Measurements from ENCODE around the gene ZSWIM8.
"Not testable (repeated sequence)": the region's sequence is repeated elsewhere in the genome, so short reads cannot be mapped to it uniquely, and the experiment has no call there.

The ZSWIM8 gene

DNA sequence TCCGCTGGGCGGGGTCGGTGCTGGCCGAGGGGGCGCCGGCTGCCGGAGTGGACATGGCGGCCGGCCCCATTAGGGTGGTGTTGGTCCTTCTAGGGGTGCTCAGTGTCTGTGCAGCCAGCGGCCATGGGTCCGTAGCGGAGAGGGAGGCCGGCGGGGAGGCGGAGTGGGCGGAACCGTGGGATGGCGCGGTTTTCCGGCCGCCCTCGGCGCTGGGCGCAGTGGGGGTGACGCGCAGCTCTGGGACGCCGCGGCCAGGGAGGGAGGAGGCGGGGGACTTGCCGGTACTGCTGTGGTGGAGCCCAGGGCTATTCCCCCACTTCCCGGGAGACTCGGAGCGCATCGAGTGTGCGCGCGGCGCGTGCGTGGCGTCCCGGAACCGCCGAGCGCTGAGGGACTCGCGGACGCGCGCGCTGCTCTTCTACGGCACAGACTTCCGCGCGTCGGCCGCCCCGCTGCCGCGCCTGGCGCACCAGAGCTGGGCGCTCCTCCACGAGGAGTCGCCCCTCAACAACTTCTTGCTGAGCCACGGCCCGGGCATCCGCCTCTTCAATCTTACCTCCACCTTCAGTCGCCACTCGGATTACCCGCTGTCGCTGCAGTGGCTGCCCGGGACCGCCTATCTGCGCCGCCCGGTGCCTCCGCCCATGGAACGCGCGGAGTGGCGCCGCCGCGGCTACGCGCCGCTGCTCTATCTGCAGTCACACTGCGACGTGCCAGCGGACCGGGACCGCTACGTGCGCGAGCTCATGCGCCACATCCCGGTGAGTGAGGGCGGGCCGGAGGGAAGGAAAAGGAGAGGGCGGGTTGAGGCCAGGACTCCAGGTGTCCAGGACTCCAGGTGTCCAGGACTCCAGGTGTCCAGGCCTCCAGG is 12.9 kb upstream of the ZSWIM8 start:
- DNase-seq (ENCODE audit: low spot score): peak; percentile 83

DNA sequence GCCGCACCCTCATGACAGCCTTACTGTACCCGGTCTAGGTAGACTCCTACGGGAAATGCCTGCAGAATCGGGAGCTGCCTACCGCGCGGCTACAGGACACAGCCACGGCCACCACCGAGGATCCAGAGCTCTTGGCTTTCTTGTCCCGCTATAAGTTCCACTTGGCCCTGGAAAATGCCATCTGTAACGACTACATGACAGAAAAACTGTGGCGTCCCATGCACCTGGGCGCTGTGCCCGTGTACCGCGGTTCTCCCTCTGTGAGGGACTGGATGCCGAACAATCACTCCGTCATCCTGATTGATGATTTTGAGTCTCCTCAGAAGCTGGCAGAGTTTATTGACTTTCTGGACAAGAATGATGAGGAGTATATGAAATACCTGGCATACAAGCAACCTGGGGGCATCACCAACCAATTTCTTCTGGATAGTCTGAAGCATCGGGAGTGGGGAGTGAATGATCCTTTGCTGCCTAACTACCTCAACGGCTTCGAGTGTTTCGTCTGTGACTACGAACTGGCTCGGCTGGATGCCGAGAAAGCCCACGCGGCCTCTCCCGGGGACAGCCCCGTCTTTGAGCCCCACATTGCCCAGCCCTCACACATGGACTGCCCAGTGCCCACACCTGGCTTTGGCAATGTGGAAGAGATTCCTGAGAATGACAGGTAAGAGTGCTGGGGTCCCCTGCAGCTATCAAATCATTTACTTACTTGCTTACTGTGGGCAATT is 12.1 kb upstream of the ZSWIM8 start:
- no peak for DNase-seq (ENCODE audit: low spot score)

DNA sequence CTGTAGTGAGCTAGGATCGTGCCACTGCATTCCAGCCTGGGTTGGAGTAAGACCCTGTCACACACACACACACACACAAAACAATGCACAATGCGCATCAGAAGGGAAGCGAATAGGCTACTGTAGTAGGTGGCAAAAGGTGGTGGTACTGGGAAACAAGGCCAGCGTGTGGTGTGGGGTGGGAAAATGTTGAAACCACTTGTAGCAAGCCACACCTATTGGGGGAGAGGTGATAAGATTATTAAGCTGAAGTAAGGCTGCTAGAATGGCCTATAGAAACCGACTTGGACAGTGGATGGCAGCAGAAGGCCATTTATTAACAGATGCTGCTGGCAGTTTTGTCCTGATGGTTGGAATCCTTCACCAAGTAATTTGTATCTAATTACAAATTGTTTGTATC is 10.8 kb upstream of the ZSWIM8 start:
- peak; percentile 57 for DNase-seq (ENCODE audit: low spot score)

DNA sequence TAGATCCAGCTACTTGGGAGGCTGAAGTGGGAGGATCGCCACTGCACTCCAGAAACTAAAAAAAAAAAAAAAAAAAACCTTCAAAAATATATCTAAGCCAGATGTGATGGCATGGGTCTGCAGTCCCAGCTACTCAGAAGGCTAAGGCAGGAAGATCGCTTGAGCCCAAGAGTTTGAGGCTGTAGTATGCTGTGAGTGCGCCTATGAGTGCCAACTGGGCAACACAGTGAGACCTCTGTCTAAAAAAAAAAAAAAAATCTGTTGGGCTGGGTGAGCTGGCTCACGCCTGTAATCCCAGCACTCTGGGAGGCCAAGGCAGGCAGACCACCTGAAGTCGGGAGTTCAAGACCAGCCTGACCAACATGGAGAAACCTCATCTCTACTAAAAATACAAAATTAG is 6.4 kb upstream of the ZSWIM8 start:
- DNase-seq (ENCODE audit: low spot score): no peak

DNA sequence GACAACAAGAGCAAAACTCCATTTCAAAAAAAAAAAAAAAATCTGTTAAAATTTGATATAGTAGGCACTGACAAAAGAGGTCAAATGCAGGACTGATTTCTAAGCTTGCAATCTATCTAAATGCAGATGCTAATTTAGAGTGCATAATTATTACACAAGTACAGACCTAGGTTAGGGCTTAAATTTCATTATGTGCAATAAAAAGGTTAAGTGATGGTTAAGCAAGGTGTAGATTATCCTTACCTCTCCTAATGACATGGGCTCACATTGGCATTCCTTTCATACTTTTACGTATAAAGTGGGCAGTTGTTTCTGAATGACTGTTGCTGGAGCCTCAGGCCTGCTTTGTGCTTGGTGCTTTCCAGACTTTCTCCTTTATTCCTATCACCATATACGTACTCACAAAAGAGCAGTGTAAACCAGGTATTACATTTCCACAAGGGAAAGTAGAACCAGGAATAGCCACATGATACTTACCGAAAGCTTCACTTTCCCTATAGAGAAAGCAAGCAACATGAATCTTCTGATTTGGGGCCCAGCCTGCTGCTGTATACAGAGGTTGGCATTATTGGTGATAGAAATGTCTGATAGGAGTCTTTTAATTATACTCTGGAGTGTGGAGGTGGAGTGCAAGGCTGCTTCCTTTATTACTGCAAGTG is 5.7 kb upstream of the ZSWIM8 start:
- no peak for DNase-seq (ENCODE audit: low spot score)

DNA sequence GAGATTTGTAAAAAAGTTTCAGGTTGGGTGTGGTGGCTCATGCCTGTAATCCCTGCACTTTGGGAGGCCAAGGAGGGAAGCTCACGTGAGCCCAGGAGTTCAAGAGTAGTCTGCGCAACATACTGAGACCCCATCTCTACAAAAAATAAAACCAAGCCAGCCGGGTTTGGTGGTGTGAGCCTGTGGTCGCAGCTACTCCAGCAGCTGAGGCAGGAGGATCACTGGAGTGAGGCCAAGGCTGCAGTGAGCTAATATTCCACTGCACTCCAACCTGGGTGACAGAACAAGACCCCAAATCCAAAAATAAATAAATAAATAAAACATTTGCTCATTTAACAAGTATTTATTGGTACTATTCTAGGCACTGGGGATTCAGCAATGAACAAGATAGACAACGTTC is 5.1 kb upstream of the ZSWIM8 start:
- no peak for DNase-seq (ENCODE audit: low spot score)

DNA sequence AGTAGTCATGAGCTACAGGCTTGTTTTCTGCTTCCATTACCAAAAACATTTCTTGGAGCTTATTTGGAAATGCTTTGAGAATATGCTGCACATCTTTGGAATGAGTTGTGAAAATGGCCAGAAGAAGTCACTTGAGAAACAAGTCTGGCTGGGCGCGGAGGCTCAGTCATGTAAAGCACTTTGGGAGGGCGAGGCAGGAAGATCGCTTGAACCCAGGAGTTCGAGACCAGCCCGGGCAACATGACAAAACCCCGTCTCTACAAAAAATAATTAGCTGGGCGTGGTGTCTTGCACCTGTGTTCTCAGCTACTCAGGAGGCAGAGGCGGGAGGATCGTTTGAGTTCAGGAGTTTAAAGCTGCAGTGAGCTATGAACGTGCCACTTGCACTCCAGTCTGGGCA is 4.4 kb upstream of the ZSWIM8 start:
- DNase-seq (ENCODE audit: low spot score): no peak

DNA sequence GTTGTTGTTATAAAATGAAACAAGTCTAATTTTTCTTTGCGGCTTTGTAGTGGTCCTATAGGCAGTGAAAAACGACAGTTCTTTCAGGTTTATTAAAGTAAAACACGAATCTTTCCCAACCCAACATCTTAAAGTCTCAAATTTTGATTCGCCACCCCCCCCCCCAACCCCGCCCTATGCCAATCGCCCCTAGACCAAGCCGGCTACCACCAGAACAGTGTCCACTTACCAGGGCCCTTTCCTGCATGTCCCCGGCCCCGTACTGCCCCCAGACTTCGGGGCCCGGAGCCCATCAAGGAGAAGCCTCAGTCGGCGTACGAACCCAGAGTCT is 3.9 kb upstream of the ZSWIM8 start:
- no peak for DNase-seq (ENCODE audit: low spot score)

DNA sequence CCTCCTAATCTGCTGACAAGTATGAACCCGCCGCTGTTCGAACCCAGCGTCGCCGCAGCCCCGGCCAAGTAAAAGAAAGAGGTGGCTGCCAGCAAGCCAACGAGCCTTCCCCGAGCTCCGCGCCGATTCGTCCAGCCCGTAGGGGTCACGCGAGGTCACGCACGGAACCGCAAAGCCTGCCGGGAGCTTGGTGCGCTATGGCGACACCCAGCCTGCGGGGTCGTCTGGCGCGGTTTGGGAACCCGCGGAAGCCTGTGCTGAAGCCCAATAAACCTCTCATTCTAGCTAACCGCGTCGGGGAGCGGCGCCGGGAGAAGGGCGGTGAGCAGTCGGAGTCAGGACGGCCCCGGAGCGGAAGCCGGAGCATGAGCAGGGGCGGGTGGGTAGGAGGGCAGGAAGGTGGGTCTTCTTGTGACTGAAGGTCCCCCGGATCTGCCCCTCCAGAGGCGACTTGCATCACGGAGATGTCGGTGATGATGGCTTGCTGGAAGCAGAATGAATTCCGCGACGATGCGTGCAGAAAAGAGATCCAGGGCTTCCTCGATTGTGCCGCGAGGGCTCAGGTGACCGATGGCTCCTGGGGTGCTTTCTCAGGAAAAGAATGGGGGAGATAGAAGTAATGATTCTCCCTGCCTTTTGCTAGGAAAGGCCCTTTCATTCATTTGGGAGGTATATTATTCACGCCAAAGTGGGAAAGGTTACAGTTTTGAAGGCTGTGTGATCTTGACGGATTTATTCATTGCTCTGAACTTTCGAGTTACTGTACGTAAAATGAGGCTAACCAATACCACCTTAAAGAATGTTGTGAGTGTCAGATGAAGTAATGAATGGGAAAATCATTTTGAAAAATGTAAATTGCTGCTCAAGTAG is 3.3 kb upstream of the ZSWIM8 start, which contains the start of gene CHCHD1:
TSS of gene CHCHD1 (plus strand) at position 170 of the 870 bp plus-strand sequence. CDS start at position 198, 28 bp downstream.
- peak; percentile 86 for DNase-seq (ENCODE audit: low spot score)

DNA sequence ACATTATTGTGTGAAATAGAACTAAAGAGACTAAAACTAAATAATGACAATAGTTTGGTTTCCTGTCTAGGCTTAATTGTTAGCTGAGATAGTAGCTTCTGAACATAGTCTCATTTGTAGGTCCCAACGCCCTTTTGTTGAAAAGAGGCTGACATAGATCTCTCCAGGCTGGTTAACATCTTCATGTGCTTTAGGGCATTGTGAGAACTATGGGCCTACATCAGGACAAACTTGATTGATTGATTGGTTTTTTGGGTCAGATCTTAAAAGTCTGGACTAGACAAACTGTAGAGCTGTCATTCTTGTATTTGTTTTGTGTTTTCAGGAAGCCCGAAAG is 2.7 kb upstream of the ZSWIM8 start:
- no peak for DNase-seq (ENCODE audit: low spot score)

DNA sequence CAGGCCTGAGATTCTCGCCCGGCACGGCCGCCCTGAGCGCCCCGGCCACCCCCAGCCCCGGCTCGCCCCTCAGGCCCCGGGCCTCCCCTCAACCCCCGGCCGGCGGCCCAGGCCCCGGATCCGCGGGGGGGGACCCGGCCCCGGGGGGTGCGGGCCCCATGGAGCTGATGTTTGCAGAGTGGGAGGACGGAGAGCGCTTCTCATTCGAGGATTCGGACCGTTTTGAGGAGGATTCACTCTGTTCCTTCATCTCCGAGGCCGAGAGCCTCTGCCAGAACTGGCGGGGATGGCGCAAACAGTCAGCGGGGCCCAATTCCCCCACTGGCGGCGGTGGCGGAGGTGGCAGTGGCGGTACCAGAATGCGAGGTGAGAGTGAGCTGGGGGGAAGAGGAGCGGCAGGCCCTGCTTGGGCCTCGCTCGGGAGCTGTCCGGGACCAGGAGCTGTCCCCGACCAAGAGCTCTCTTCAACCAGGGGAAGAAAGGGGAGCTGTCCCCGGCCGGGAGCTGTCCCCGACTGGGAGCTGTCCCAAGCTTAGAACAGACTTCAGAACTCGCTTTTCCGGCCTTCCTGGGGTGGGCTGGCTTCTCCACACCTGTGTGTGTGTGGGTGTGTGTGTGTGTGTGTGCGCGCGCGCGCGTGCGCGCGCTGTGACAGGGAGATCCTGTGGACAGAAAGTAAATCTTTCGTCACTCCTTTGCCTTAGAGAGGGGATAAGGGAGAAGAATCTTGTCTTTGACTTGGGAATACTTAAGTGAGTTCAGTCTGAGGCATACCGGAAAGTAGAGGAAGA is 510 bp downstream of the ZSWIM8 start:
- DNase-seq (ENCODE audit: low spot score): peak; percentile 25

DNA sequence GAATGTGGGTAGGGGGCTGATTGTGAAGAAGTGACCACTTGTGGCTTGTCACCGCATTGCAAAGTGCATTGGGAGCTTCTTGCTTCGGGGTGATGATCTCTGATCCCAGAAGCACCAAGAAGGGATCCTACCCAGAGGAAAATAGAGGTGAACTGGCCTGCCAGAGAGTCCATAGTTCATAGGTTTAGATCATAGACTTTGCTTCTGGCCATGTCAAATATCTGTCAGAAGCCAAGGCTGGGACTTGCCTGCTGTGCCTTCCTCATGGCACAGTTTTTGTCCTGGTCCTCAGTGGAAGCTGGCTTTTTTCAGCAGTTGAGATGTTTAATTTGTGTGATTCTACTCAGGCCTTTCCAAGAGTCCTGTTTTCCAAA is 1.1 kb downstream of the ZSWIM8 start:
- no peak for DNase-seq (ENCODE audit: low spot score)

DNA sequence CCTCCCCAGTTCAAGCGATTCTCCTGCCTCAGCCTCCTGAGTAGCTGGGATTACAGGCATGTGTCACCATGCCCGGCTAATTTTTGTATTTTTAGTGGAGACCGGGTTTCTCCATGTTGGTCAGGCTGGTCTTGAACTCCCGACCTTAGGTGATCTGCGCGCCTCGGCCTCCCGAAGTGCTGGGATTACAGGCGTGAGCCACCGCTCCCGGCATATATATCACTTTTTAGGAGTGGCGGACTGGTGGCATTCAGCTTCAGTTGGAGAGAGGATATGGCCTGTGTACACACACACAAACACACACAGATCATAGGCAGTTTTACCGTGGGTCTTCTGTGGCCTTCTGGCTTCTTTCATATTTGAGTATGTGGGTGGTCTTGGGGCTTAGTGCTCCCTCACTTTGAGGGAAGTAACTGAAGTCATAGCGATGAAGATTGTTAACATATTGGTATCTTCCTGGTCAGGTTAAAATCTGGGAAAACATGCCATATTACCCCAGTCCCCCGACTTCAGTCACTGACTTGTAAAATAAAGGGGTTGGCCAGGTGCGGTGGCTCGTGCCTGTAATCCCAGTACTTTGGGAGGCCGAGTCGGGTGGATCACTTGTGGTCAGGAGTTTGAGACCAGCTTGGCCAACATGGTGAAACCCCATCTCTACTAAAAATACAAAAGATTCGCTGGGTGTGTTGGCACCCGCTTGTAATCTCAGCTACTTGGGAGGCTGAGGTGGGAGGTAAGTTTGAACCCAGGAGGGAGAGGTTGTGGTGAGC is 1.8 kb downstream of the ZSWIM8 start:
- DNase-seq (ENCODE audit: low spot score): not testable (repeated sequence)

DNA sequence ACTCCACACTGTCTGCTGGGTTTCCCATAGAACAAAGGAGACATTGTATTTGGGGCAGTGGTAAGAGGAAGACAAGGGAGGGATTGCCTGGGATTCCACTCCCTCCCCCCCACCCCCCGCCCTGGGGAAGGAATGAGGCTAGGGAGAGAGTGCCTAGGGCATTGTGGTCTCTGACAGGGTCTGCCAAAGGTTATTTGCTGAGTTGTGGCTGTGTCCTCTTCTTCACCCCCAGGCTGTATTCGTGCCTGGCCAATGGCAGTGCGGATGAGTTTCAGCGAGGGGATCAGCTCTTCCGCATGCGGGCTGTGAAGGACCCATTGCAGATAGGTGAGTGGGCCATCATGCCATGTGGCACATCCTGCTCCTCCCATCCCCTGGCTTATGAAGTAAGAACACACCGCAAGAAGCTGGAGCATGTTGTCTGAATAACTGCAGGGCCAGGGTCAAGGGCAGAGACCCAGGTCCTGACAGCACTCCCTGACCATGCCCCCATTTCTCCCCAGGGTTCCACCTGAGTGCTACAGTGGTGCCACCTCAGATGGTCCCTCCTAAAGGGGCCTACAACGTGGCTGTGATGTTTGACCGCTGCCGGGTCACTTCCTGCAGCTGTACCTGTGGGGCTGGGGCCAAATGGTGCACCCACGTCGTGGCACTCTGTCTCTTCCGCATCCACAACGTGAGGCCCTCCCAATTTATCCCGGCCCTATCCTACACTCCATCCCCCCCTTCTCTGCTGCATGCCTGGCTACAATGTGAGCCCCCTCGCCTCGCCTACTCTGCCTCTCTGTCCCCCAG is 3.7 kb downstream of the ZSWIM8 start:
- no peak for DNase-seq (ENCODE audit: low spot score)

DNA sequence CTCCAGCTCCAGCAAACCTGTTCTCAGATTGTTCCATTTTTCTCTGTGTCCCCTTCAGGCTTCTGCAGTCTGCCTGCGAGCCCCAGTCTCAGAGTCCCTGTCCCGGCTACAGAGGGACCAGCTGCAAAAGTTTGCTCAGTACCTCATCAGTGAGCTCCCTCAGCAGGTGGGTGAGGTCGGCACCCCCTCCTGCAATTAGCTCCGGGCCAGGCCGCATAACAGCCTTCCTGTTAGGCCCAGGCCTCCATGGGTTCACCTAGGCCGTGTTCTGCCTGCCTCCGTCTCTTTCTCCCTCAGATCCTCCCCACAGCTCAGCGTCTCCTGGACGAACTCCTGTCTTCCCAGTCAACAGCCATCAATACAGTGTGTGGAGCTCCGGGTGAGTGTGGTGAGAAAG is 4.3 kb downstream of the ZSWIM8 start:
- no peak for DNase-seq (ENCODE audit: low spot score)

DNA sequence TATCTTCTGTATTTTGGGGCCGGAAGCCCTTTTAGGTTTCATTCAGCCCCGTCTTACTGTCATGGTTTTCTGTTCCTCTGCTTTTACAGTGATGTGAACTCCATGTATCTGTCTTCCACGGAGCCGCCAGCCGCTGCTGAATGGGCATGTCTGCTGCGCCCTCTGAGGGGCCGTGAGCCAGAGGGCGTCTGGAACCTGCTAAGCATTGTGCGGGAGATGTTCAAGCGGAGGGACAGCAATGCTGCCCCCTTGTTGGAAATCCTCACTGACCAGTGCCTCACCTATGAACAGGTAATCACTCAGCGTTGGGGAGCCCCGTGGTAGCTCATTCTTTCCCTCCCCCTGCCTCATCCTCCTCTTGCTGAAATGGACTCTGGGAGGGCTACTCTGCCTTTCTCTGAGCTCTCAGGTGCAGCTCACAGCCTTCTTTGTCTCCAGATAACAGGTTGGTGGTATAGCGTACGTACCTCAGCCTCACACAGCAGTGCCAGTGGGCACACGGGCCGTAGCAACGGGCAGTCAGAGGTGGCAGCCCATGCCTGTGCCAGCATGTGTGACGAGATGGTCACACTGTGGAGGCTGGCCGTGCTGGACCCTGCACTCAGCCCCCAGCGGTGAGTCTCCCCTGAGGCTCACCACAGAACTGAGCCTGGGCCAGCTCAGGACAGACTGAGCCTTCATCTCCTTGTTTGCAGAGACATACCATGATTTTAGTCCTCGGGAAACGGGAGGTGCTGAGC is 5.7 kb downstream of the ZSWIM8 start:
- no peak for DNase-seq (ENCODE audit: low spot score)

DNA sequence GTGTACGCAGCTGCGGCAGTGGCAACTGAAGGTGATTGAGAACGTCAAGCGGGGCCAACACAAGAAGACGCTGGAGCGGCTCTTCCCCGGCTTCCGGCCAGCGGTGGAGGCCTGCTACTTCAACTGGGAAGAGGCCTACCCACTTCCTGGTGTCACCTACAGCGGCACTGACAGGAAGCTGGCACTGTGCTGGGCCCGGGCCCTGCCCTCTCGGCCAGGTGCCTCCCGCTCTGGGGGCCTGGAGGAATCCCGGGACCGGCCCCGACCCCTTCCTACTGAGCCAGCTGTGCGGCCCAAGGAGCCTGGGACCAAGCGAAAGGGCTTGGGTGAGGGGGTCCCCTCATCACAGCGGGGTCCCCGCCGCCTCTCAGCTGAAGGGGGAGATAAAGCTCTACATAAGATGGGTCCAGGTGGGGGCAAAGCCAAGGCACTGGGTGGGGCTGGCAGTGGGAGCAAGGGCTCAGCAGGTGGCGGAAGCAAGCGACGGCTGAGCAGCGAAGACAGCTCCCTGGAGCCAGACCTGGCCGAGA is 6.5 kb downstream of the ZSWIM8 start:
- no peak for DNase-seq (ENCODE audit: low spot score)

DNA sequence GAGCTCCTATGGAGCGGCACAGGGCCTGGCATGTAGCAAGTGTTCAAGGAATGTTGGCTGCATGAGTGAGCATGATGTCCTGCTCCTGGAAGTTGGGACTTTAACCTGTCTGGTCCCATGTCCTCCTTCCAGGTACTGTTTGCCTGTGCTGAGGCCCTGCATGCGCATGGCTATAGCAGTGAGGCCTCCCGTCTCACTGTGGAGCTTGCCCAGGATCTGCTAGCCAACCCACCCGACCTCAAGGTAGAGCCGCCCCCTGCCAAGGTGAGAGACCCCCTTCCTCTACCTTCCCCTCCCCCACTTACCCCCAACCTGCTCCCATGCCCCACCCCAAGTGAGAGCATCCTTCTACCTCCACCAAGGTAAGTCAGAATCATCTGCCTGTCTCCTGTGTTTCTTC is 8.1 kb downstream of the ZSWIM8 start:
- DNase-seq (ENCODE audit: low spot score): no peak

DNA sequence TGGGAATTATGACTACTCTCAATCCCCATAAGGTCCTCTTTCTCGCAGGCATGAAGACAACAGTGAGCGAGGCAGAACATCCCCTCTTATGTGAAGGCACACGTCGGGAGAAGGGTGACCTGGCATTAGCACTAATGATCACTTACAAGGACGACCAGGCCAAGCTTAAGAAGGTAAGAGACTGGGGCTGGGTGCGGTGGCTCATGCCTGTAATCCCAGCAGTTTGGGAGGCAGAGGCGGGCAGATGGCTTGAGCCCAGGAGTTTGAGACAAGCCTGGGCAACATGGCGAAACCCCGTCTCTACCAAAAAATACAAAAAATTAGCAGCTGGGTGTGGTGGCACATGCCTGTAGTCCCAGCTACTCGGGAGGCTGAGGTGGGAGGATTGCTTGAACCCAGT is 10.1 kb downstream of the ZSWIM8 start:
- DNase-seq (ENCODE audit: low spot score): not testable (repeated sequence)

All from CD4-positive, alpha-beta T cell treated with Interleukin-15 for 4 hours (primary cell).